Stimulated activated naive CD4-positive, alpha-beta T cell treated with Interleukin-2 at 50 U/mL for 16 hours (primary cell): ENCODE measurements around the gene HOXA10.

Source experiments
- DNase-seq: peaks from one replicate; lab custom pipeline; 2025; lab: John Stamatoyannopoulos, UW

The HOXA10 gene

DNA sequence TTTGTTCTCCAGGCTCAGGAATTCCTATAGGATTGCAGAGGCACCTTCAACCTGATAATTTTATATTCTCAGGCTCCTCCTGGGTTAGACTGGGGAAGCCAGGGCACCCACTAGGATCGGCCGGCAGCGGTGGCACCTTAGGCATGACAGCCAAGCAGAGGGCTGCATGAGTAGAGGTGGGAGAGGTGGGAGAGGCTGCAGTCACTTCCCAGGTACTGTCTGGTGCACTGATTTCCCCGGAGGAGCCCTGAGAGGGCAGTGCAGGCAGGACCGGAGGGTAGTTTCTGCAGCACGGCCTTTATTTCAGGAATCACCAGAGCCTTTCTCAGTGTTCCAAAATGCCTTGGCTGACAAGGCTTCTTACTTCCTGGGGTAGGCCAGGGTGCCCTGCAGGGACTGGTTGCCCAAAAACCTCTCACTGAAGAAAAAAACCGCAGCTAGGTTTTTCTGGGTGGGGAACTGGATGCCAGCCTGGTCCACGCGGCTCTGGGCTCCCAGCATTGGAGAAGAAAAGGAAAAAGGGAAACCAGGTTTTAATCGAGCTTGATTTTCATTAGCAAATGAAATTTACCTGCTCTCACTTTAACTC is 29.3 kb upstream of the HOXA10 start:
- no peak for DNase-seq

DNA sequence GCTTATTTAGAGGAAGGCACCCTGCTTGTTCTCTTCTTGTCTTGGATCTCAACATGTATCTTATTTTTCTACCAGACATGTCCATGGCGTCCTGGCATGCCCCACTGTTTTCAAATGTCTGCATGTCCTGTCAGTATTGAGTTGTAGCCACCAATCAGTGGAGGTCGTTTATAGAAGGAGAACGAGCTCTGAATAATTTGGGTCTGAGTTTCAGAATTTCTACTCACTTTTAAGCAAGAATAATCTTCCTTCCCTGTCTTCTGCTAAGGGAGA is 28.7 kb upstream of the HOXA10 start:
- DNase-seq: no peak

DNA sequence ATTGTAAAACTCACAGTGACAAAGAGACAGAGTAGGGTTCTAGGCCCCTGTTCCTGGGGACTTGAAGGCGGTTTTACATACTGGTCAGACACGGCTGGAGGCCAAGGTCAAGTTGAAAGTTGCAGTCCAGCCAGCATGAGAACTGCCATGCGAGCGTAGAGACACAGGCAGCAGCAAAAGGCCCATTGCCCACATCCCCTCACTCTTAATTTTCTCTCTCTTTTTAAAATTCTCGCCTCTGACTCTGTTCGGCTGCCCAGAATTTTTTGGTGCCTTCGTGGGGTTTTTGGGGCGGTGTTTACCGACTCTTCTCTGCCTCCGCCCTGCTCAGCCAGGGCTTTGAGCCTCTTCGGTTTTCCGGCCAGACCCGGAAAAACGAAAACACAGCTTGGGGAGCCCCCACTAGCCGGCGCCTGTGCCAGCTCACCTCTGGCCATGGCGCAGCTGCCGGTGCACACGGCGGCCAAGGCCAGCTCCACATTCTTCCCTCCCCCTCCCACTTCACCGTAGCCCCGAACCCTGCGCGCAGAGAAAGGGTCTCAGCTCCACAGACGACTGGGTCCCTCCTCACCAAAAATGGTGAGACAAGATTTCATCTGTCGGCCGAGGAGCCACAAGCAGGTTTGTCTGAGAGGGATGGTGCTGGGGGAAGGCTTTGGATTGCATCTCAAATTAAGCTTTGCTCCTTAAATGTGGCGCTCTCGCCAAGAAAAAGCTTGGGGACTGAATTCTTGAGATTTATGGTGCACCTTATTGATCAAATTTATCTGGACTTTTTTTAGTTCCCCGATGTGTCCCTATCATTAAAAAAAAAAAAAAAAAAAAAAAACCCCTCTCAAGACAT is 28.1 kb upstream of the HOXA10 start:
- no peak for DNase-seq

DNA sequence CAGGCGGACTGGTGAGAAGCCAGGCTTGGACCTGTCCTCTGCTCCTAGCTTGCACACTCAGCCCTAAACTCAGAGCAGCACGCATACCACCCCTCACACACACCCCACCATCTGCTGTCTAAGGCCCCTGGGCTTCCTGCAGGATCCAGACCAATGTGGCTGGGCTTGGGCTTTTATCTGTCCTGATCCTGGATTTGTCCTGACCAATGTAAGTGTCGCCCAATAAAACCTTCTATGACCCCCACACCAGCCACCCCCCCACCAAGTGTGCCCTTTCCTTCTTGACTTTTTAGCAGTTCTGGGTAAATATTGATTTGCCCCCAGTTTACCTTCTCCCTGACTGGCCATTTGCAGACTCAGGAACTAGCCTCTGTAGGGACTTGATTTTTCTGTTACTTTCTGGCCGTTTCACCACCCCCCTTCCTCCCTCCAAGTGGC is 27.5 kb upstream of the HOXA10 start:
- no peak for DNase-seq

DNA sequence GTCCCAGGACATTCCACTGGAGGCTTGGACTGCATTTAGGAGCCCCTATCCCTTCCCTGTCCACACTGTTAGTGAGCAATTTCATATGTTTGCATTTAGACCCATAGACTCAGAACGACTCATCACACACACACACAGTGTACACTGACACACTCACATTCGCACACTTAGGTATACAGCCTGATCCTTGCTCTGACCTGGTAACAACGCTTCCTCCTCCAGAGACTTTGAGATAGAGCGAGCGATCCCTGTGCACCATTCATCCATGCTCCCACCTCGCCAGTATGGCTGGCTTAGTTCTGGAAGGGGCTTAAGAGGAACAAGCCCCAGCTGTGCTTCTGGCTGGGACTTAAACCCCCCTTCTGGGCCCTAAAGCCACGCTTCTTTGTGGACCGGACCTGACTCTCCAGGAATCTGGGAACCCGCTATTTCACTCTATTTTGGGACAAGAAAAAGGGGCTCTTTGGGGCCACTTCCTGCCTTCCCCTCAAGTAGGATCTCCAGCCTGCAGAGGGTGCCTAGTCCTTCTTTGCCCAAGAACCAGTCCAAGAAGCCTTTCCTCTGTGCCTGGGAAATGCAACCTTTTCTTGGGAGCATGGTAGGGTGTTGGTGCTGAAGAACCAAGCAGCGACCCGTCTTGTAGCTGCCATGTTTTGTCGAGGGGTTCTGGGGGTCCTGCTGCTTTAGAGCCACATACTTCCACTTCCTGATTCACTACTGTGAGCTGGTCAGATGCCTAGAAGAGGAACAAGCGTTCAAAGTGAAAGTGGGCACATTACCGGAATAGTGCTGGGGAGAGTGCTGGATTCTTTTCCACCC is 26.9 kb upstream of the HOXA10 start:
- DNase-seq: no peak

DNA sequence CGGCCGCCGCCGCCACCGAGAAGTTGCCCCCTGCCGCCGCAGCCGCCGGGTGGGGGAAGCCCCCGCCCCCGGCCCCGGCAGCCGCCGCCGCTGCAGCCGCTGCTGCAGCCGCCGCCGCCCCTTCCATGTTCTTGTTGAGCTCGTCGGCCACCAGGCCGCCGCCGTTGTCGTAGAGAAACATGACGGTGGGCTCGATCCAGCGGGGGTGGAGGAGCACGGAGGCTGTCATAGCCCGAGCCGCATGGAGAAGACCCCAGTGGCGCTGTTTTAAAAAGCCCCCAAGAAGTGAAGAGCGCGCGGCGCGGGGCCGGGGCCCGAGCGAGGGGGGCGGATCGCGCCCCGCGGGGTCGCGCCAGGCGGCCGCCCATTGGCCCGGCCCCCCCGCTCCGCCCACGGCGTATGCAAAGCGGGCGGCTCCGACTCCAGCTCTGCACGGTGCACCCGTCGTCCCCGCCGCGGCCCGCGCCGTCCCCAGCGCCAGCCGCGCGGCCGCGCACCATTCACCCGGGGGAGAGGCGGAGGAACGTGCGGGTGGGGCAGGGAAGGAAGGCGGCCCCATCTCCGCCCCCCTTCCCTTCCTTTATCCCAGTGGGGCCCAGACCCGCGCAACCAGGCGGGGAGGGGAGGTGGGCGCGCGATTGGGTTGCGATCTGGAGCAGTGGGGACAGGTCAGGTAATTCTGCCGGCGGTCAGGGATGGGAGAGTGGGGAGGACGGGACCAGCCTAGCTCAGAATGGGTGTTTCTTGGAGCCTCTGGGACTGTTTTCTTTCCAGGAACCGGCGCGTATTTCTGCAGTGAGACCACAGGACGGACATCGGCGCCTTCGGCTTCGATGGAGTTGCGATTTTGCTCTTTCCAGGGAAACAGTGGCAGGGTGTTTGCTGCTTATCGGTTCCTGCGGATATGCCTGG is 26.0 kb upstream of the HOXA10 start, which contains the start of gene HOXA13:
Gene HOXA13 (minus strand): TSS at position 243 of the 912 bp plus-strand sequence. CDS start 14 bp downstream, at position 229.
- no peak for DNase-seq

DNA sequence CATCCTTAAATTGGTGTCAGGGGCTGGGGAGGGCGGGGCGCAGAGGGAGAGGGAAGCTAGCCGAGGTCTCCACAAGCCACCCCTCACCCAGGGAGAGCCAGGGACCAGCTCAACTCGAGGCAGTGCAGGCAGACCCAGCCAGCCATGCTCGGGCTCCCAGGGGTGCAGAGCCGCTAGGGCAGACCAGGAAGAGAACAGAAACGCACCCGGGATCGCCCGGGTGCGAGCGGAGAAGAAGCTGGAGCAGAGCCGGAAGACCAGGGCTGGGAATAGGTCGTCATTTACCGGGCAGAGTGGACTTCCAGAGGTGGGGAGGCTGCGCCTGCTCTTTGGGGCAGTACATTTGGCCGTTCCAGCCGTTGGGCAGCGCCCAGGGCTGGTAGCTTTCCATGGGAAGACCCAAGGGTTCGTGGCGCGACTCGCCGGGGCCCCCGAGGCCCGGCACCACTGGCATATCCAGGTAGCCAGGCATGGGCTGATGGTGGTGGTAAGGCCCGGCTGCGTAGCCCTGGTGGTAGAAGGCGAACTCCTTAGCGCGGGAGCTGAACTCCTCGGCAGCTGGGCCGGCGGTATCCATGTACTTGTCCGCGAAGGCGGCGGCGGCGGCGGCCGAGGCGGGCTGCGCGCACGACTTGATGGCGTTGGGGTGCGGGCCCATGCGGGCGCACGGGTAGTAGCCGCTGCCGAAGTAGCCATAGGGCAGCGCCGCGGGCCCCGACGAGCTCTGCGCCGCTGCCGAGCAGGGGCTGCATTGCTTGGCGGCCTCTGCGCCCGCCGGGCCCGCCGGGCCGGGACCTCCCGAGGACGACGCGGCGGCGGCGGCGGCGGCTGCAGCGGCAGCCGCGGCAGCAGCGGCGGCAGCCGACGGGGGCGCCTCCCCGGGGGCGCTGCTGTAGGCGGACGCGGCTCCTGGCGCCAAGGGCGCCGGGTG is 25.0 kb upstream of the HOXA10 start:
- no peak for DNase-seq

DNA sequence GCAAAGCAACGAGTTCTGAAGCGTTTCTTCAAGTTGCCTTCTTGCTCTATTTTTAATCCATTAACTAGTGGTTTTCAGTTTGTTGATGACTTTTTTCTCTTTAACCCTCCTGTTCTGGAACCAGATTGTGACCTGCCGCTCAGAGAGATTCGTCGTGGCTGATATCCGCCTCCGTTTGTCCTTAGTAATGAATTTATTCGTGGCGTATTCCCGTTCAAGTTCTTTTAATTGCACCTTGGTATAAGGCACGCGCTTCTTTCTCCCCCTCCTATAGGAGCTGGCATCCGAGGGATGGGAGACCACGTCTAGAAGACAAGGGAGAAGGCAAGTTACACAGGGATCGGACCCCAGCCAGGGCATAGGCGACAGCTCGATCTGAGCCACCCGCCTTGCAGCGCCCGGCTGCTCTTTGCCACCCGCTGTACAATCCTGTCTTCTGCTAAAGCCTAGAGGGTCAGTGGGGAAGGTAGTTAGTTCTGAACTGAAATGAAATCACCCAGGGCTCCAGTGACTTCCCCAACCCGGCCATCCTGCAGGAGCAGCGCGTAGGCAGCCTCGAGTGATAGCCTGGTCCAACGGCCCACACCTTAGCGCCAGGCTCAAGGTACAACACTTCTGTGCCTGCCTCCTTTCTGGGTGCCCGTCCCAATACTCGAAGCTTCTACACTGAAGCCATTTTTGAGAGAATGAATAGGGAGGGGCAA is 24.2 kb upstream of the HOXA10 start:
- no peak for DNase-seq

DNA sequence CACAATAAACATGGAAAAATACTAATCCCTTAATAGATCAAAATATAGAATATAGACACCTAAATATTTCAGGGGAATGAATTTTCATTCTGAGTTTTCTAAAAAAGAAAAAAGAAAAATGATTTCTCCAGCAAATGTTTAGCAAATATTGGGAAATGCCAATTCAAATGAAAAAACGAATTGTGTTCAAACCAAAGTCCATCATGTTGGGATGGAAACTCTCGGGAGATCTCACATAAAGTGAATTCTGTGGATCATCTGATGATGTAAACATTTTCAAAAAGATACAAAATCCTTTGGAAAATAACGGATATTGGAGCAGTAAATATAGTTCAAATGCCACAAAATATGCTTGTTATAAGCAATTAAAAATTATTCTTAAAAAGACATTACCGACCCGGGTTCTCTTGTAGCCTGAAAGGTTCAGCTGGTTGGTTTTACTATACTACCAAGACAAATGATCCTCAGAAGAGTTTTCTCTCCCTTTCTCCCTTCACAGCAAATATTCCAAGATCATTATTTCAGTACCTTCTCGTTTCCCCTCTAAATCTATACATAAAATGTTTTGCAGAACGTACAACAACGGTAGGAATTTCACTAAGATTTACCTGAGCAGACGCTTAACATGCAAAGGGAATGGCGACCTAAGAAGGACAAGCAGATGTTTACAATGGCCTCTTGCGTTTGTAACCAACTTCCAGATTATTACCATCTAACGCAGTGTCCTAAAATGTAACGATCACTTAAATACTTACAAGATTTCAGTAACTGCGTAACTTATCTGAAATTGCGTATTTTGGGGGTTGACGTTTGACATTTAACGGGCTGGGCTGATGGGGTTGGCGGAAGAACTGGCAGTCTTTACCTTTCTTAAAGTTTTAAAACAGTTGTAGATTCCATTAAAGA is 23.3 kb upstream of the HOXA10 start:
- no peak for DNase-seq

DNA sequence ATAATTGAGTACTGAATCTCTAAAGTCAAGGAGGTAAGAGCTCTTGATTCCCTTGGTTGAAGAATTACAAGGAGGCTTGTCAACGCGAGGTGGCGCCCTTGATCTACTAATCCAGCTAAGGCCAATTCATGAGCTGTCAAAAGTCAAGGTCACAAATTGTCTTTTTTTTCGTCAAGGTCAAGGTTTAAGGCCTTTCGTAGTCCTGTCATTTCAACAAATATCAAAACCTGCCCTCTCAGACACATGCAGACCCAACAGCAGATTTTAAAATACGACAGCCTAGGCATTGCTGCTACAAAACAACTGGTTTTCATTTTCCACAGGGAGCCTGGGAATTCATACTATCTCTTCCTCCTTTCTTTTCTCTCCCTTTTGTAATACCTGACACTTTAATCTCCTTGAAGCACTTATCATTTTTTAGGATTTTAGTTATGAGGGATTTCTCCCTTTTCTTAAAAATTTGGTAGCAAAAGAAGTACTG is 22.2 kb upstream of the HOXA10 start:
- peak; percentile 78 for DNase-seq

DNA sequence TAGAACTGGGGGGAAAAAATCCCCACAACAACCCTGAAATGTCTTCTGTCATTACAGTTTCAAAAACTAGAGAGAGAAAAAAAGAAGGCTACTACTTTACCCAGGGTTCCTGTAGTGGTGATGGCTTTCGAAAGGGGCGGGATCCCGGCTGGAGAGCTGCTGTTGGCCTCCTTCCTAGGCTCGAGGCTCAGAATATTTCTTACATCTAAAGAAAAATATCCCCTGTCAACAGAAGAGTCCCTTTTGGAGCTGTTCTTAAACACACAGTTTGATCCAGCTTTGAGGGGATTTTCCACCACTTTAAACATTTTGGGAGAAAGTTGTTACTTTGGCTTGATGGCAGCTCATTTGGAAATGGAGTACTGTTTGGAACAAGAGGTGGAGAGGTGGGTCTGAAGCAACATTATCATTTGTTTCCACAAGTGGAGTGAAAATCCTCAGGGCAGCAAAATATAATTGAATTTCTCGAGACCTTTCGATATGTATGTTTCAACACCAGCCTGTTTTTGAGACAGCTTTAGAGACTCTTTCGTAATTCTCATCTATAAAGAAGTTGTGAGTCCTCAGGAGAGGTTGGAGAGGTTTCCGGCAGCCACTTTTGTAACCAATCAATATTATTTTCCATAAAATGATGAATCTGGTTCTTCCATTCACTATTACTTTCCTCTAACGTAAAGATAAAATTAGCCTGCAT is 20.7 kb upstream of the HOXA10 start:
- DNase-seq: no peak

DNA sequence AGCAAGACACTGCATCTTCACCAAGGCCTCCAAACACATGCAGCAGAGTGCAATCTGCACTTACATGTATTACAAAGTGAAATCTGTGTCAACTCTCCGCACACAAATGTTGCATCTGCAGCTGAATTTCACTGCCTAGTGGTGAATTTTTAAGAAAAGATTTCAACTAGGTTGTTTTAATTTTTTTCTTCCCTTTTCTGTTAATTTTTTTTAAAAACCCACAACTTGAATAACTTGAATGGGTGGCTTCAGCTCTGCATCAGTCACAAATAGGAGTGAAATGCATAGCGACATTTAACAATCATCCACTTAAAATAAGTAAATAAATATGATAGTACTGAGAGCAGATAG is 19.9 kb upstream of the HOXA10 start:
- no peak for DNase-seq

DNA sequence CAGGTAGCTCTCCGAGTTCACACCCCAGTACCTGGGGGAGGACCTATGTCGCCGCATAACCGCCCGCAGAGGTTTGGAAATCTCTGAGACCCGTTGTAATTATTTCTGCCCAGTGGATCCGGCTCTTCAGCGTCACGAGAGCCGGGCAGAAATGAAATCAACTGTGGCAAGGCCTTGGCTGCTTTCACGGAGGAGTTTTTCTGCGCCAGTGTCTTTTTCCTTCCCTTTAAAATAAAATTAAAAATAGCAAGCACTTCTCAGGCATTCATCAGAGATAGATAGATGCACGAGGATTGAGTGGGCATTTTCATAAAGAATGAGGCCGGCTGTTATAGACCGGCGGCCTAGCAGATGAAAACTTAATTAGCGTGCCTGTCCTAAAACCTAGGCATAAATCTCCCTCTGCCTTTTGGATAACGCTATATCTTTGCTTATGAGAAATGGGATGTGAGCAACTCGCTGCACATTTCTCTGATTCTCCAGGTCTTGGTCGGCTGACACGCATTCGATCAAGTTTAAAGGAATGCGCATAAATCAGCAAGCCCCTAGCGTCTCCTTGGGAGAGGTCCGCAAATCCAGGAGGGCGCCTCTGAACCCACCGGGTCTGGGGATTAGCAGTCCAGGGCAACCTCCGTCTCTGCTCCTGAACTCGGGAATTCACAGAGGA is 19.3 kb upstream of the HOXA10 start:
- DNase-seq: no peak

DNA sequence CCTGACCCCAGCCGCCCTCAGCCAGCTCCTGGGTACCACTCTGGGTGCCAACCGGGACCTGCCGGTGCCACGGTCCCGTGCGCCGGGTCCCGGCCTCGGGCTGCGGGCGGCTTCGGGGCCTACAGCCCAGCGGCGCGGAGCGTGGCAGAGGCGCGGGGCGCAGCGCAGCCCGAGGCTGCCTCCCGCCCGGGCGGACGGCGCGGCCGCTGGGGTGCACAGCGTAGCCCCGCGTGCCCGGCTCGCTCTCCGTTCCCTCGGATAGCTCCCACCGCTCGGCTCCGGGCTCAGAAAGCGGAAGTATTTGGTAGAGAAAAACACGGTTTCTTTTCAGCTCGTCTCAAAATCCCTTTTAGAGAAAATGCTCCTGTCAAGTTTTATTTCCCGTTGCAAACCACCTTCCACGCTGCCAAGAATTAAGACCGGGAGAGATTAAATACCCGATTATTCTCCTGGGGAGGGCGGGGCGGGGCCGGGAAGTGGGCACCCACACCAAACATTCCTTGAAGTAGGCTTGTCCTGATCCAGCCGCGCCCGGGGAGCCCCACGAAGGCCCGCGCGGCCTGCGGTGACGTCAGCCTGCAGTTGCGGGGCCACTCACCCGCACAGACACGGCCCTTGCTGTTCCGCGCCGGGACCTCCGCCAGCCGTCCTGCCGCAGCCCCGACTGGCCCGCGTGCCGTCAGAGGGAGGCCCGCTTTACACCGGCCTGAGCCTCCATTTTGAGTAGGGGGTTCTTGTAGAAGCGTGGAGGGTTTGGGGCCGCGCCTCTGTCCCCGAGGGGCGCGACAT is 18.6 kb upstream of the HOXA10 start:
- no peak for DNase-seq

DNA sequence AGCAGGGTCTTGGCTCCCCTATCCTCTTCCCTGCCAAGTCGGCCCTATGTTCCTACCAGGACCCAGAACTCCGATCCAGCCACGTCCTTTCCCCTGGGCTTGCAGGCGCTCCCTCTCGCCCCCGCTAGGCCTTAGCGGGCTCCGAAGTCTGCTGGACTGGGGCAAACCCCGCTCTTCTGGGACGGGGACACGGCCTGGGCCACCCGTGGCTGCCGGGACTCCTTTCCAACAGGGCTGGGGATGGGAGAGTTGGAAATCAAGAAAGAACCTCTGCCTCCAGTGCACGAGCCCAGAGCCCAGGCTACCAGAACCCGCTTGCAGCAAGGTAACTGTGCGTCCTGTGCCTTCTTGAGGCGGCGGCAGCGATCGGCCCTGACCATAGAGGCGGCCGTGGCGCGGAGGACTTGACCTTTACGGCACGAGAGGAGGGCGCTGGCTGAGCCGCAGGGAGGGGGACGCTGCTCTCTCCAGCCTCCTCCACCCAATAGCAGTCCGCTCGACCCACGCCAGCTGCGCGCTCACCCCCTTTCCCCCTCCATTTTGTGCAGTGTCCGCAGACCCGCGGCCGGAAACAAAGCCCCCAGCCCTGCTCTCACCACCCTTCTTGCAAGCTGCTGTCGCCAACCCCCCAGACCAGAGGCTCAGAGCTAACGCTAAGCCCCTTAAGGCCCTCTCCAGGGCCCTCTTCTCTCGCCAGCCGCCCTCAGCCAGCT is 17.9 kb upstream of the HOXA10 start:
- DNase-seq: no peak

DNA sequence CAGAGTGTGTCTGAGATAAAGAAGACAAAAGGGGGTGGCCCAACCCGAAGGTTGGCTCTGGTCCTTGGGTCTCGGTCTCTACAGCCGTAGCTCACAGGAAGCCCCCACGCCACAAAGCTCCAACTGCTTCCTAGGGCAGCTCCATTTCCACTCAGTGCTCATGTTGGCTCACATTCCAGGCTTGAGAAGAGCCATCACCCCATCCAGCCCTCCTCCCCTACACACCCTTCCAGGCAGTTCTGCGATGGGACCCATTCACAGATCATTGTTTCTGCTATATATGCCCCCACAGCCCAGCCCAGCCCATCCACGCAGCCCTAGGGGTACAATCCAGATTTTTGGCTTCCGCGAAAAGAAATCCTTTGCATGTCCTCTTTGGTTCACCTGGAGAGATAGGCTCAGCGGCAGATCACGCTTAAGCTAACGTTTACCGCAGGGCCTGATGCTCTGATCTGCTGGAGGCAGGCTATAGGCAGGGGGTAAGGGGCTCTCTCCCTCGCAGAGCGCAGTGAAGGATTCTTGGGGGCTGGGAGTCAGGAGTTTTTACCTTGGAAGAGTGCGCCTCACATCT is 17.1 kb upstream of the HOXA10 start:
- DNase-seq: no peak
